HCT116 (cell line): ENCODE data around the gene MTSS2. TPM values are rescaled to one million over a fixed set of nuclear protein-coding genes. Genes with fewer than 3 reads are reported as not detected.

Experiments used
- ATAC-seq: fragments of 200-7000 bp; cut with Tn5 transposase; 2 replicates; pipeline ENCODE4 v1.9.1; 2020; ENCODE audit warnings: mild to moderate bottlenecking, moderate library complexity
- BruUV-seq: library from RNA; stranded (reverse); fragments of 400-500 nt; replicated peaks from 2 replicates; lab custom pipeline; 2021; lab: Mats Ljungman, UMichigan
- CTCF ChIA-PET: fragments of 300-600 bp; sonication (Branson Sonifier 250); formaldehyde crosslinking; loops from one replicate; lab custom pipeline; 2021; ENCODE audit warnings: antibody characterized with exemption; lab: Charles Lee
- POLR2A ChIA-PET: fragments of 300-600, 350-600 bp; sonication (Branson Sonifier 250); formaldehyde crosslinking; loops from one replicate; lab custom pipeline; 2021; ENCODE audit warnings: antibody characterized with exemption; lab: Charles Lee
- RAD21 ChIA-PET, 2 experiments: fragments of 300-600 bp; sonication (Branson Sonifier 250); formaldehyde crosslinking; loops; one replicate each; lab custom pipeline; 2023; ENCODE audit warnings: low total read pairs in 2 of 2; ENCODE audit not compliant: uncharacterized antibody in 2 of 2, unreplicated experiment in 2 of 2, low non-redundant PET in 1 of 2; lab: Charles Lee
- DNase-seq: peaks from one replicate; pipeline ENCODE4 v3.0.0-alpha.2; 2010; ENCODE audit warnings: low read depth, low spot score
- H2AFZ ChIP-seq: fragments of 200-600 bp; shearing (Covaris generic), sonication (generic); 2 replicates; pipeline ENCODE4 v1.6.1; 2017; ENCODE audit warnings: low read depth, mixed run types, mixed read lengths, antibody characterized with exemption, low read length; ENCODE audit not compliant: poor library complexity, severe bottlenecking
- H3K27ac ChIP-seq: 2 replicates; pipeline ENCODE4 v1.5.1; 2012; ENCODE audit warnings: low read depth, low read length
- H3K27me3 ChIP-seq: fragments of 200-600 bp; sonication (generic); 2 replicates; pipeline ENCODE4 v1.6.1; 2016; ENCODE audit warnings: mixed run types, low read length, mixed read lengths; ENCODE audit not compliant: insufficient read depth
- H3K36me3 ChIP-seq, 2 experiments: fragments of 200-500 bp in 1 of 2; fragments of 200-600 bp in 1 of 2; sonication (Bioruptor generic) in 1 of 2; sonication (generic) in 1 of 2; 2 replicates each; pipeline versions ENCODE4 v1.5.1 to v1.6.1; 2014 to 2016; ENCODE audit warnings: low read length in 2 of 2, inconsistent platforms in 1 of 2, mixed read lengths in 1 of 2, mixed run types in 1 of 2; ENCODE audit not compliant: insufficient read depth in 2 of 2, control insufficient read depth in 1 of 2
- H3K4me1 ChIP-seq, 2 experiments: fragments of 200-600 bp in 1 of 2; sonication (generic) in 1 of 2; 2 replicates each; pipeline versions ENCODE4 v1.5.1 to v1.6.1; 2012 to 2017; ENCODE audit warnings: low read length in 2 of 2, inconsistent platforms in 1 of 2, mild to moderate bottlenecking in 1 of 2, mixed read lengths in 1 of 2, mixed run types in 1 of 2, moderate library complexity in 1 of 2; ENCODE audit not compliant: insufficient read depth in 2 of 2, control insufficient read depth in 1 of 2
- H3K4me2 ChIP-seq: fragments of 200-600 bp; sonication (generic); 2 replicates; pipeline ENCODE4 v1.6.1; 2017; ENCODE audit warnings: mixed run types, low read length, mixed read lengths
- H3K4me3 ChIP-seq, 2 experiments: fragments of 200-600 bp in 1 of 2; sonication (generic) in 1 of 2; replicated peaks in 1 of 2; 2 replicates each; pipeline ENCODE4 v1.5.1; 2011 to 2016; ENCODE audit warnings: low read length in 2 of 2, control low read depth in 1 of 2, low read depth in 1 of 2, mild to moderate bottlenecking in 1 of 2, mixed read lengths in 1 of 2, mixed run types in 1 of 2
- H3K79me2 ChIP-seq: fragments of 200-600 bp; sonication (generic); 2 replicates; pipeline ENCODE4 v1.6.1; 2017; ENCODE audit warnings: mild to moderate bottlenecking, mixed run types, low read length, moderate library complexity, mixed read lengths; ENCODE audit not compliant: insufficient read depth
- H3K9ac ChIP-seq: fragments of 200-600 bp; sonication (generic); 2 replicates; pipeline ENCODE4 v1.6.1; 2016; ENCODE audit warnings: low read length, mixed read lengths
- H3K9me2 ChIP-seq: fragments of 200-600 bp; sonication (generic), shearing (Covaris generic); 2 replicates; pipeline ENCODE4 v1.6.1; 2017; ENCODE audit warnings: mixed run types, mild to moderate bottlenecking, moderate library complexity; ENCODE audit not compliant: insufficient read depth
- H3K9me3 ChIP-seq, 2 experiments: fragments of 200-500 bp in 1 of 2; fragments of 200-600 bp in 1 of 2; sonication (Bioruptor generic) in 1 of 2; sonication (generic) in 1 of 2; 2 replicates each; pipeline ENCODE4 v1.6.1; 2014 to 2017; ENCODE audit warnings: low read length in 2 of 2, mixed read lengths in 2 of 2, inconsistent platforms in 1 of 2, low read depth in 1 of 2, mild to moderate bottlenecking in 1 of 2, mixed run types in 1 of 2, moderate library complexity in 1 of 2; ENCODE audit not compliant: control insufficient read depth in 1 of 2, insufficient read depth in 1 of 2
- H4K20me1 ChIP-seq: fragments of 200-600 bp; sonication (generic), shearing (Covaris generic); 2 replicates; pipeline ENCODE4 v1.6.1; 2017; ENCODE audit warnings: mixed run types, mild to moderate bottlenecking, moderate library complexity; ENCODE audit not compliant: insufficient read depth
- CBX3 ChIP-seq: IDR thresholded peaks from 2 replicates; pipeline ENCODE4 v1.6.1; 2012; ENCODE audit warnings: low read depth
- CEBPB ChIP-seq: IDR thresholded peaks from 2 replicates; pipeline ENCODE4 v1.6.1; 2012; ENCODE audit warnings: low read depth
- EGR1 ChIP-seq: IDR thresholded peaks from 2 replicates; pipeline ENCODE4 v1.6.1; 2012; ENCODE audit warnings: low read depth
- EZH2 ChIP-seq: fragments of 200-600 bp; sonication (generic); IDR thresholded peaks from 2 replicates; pipeline ENCODE4 v1.6.1; 2017; ENCODE audit warnings: antibody characterized with exemption, mixed run types
- EZH2phosphoT487 ChIP-seq: fragments of 200-600 bp; IDR thresholded peaks from 2 replicates; pipeline ENCODE4 v1.6.1; 2018; ENCODE audit warnings: antibody characterized with exemption, borderline replicate concordance
- POLR2A ChIP-seq: IDR thresholded peaks from 2 replicates; pipeline ENCODE4 v1.7.0; 2011; ENCODE audit warnings: borderline replicate concordance; ENCODE audit not compliant: insufficient read depth, insufficient read length; ENCODE audit errors: extremely low read depth
- RAD21 ChIP-seq: IDR thresholded peaks from 2 replicates; pipeline ENCODE4 v1.6.1; 2012; ENCODE audit warnings: low read depth, mild to moderate bottlenecking
- REST ChIP-seq: IDR thresholded peaks from 2 replicates; pipeline ENCODE4 v1.6.1; 2012; ENCODE audit warnings: low read depth
- SIN3A ChIP-seq: IDR thresholded peaks from 2 replicates; pipeline ENCODE4 v1.6.1; 2012; ENCODE audit warnings: low read depth
- SP1 ChIP-seq: IDR thresholded peaks from 2 replicates; pipeline ENCODE4 v1.6.1; 2012; ENCODE audit warnings: low read depth
- TCF7L2 ChIP-seq: IDR thresholded peaks from 2 replicates; pipeline ENCODE4 v1.7.0; 2011; ENCODE audit warnings: borderline replicate concordance, inconsistent platforms; ENCODE audit not compliant: insufficient read depth, insufficient read length; ENCODE audit errors: extremely low read depth
- YY1 ChIP-seq: IDR thresholded peaks from 2 replicates; pipeline ENCODE4 v1.6.1; 2011; ENCODE audit warnings: low read length, low read depth, moderate library complexity, mild to moderate bottlenecking; ENCODE audit not compliant: insufficient replicate concordance; ENCODE audit errors: extremely low read depth
- ZBTB33 ChIP-seq: IDR thresholded peaks from 2 replicates; pipeline ENCODE4 v1.6.1; 2011; ENCODE audit warnings: mild to moderate bottlenecking, low read length, moderate library complexity; ENCODE audit not compliant: insufficient replicate concordance; ENCODE audit errors: extremely low read depth
- ZNF274 ChIP-seq: fragments of 200-500 bp; sonication (Bioruptor generic); IDR thresholded peaks from 2 replicates; pipeline ENCODE4 v1.6.1; 2014; ENCODE audit warnings: mild to moderate bottlenecking, low read depth, low read length, inconsistent platforms
- intact Hi-C: fragments of 100-400 bp; cut with micrococcal nuclease; formaldehyde crosslinking; loops from 2 replicates; pipeline ENCODE4 v1.10.0; 2022
- total RNA-seq: library from RNA; stranded (reverse); gene quantifications from one replicate; pipeline ENCODE4 v1.2.1, GENCODE V29; 2021; ENCODE audit not compliant: unreplicated experiment
- TF ChIP-seq, protein P1 (sequence below), 3 experiments: fragments of 200-600 bp in 1 of 3; sonication (generic) in 1 of 3; IDR thresholded peaks in 2 of 3; conservative IDR thresholded peaks in 1 of 3; 2 replicates each; pipeline ENCODE4 v1.5.1; 2012 to 2017; ENCODE audit warnings: low read depth in 2 of 3, low read length in 2 of 3, antibody characterized with exemption in 1 of 3, borderline replicate concordance in 1 of 3, control low read depth in 1 of 3, mild to moderate bottlenecking in 1 of 3, mixed read lengths in 1 of 3, mixed run types in 1 of 3, moderate library complexity in 1 of 3; ENCODE audit not compliant: insufficient read depth in 1 of 3

MTSS2 gene
- total RNA-seq, 1 experiment from 2014 or later: 41.8 TPM

DNA sequence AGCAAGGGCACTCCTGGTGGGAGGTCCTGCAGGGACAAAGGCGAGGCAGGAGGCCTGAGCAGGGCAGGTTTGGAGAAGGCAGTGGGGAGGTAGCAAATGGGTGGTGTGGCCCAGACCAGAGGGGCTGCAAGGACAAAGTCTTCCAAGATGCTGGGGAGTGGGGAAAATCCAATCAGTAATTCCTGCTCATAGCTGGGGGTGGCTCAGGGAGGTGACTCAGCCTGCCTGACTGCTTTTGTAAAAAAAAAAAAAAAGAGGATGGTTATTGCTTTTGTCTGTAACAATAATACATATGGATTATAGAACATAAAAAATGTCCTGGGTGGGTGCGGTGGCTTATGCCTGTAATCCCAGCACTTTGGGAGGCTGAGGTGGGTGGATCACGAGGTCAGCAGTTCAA is 34.3 kb downstream of the MTSS2 start:
- no peaks in the 10 kb centered on the region for H3K27me3 ChIP-seq
- H3K9ac ChIP-seq: no peak overlapping the region
- H2AFZ ChIP-seq: no peak overlapping the region
- H3K9me2 ChIP-seq: no peaks in the 10 kb centered on the region
- no peaks in the 10 kb centered on the region for H3K9me3 ChIP-seq
- intact Hi-C loops: loop anchor here (5.0 to 10.0 kb wide), 3 partner anchors 127 to 854 kb away; partner anchors contain the start of genes COG4 and SF3B3
- no peaks in the 10 kb centered on the region for H3K79me2 ChIP-seq
- ATAC-seq (no peak), DNase-seq (no peak)
- no peaks in the 10 kb centered on the region for H4K20me1 ChIP-seq
- H3K27ac ChIP-seq: no peak overlapping the region
- H3K36me3 ChIP-seq: no peaks in the 10 kb centered on the region
- no peak for TF ChIP-seq TCF7L2
- TF ChIP-seq, protein P1, sequence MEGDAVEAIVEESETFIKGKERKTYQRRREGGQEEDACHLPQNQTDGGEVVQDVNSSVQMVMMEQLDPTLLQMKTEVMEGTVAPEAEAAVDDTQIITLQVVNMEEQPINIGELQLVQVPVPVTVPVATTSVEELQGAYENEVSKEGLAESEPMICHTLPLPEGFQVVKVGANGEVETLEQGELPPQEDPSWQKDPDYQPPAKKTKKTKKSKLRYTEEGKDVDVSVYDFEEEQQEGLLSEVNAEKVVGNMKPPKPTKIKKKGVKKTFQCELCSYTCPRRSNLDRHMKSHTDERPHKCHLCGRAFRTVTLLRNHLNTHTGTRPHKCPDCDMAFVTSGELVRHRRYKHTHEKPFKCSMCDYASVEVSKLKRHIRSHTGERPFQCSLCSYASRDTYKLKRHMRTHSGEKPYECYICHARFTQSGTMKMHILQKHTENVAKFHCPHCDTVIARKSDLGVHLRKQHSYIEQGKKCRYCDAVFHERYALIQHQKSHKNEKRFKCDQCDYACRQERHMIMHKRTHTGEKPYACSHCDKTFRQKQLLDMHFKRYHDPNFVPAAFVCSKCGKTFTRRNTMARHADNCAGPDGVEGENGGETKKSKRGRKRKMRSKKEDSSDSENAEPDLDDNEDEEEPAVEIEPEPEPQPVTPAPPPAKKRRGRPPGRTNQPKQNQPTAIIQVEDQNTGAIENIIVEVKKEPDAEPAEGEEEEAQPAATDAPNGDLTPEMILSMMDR (IDR thresholded peaks at IDR 0.05 in 2 of 3, conservative IDR thresholded peaks at IDR 0.05 in 1 of 3; ENCODE audit: borderline replicate concordance in 1 of 3, insufficient read depth in 1 of 3, low read depth in 2 of 3, low read length in 2 of 3): no peak
- TF ChIP-seq ZNF274: no peak
- no peak for TF ChIP-seq POLR2A
- no peak for TF ChIP-seq EZH2phosphoT487
- no peak for TF ChIP-seq CBX3
- no peak for TF ChIP-seq EGR1
- no peak for TF ChIP-seq REST
- no peak for TF ChIP-seq RAD21
- no peak for TF ChIP-seq SIN3A
- TF ChIP-seq YY1: no peak
- no peak for TF ChIP-seq SP1
- TF ChIP-seq ZBTB33: no peak
- TF ChIP-seq EZH2: no peak
- no peak for TF ChIP-seq CEBPB
- TF ChIP-seq, all 23 proteins: peak for 0
- H3K4me1 ChIP-seq: peaks cover 0 to 8% of the 10 kb centered on the region in 2 experiments; a peak in 2 of 4 replicates
- ChIA-PET POLR2A (no interaction called here), RAD21 (no interaction called here), CTCF (interaction anchor here (1.6 kb wide), 1 partner anchor 119 kb away, joined by 3 read pairs; no protein-coding TSS in a partner anchor)
- H3K4me3 ChIP-seq: no peak overlapping the region
- no peak overlapping the region for H3K4me2 ChIP-seq
- BruUV-seq: no TSS peak
